Dedifferentiated amniotic fluid mesenchymal stem cell (primary cell): Measurements from ENCODE around the gene CDH23.

ENCODE experiments used
- DNase-seq: peaks from one replicate; pipeline ENCODE4 v3.0.0-alpha.2; 2016; ENCODE audit errors: extremely low spot score

CDH23 gene

GRCh38 chr10:71755179-71755879, 358.6 kb downstream of the CDH23 start:
- no peak for DNase-seq

- DNase-seq, result no peak
Measured at GRCh38 chr10:71756311-71757191, 359.8 kb downstream of the CDH23 start.

- no peak for DNase-seq
Measured at GRCh38 chr10:71757399-71757922, 360.7 kb downstream of the CDH23 start.

GRCh38 chr10:71761105-71761511, 364.4 kb downstream of the CDH23 start:
- no peak for DNase-seq

GRCh38 chr10:71761541-71762113, 364.9 kb downstream of the CDH23 start:
- no peak for DNase-seq

- DNase-seq, result no peak
Measured at GRCh38 chr10:71762324-71762723, 365.6 kb downstream of the CDH23 start.

GRCh38 chr10:71763352-71764127, 366.8 kb downstream of the CDH23 start:
- no peak for DNase-seq

GRCh38 chr10:71765176-71765904, 368.6 kb downstream of the CDH23 start:
- no peak for DNase-seq

- DNase-seq, result no peak
Measured at GRCh38 chr10:71765906-71766716, 369.4 kb downstream of the CDH23 start.

- DNase-seq, result peak; percentile 92
Measured at GRCh38 chr10:71766717-71767419, 370.1 kb downstream of the CDH23 start.

GRCh38 chr10:71767420-71768035, 370.8 kb downstream of the CDH23 start:
- DNase-seq, result no peak

GRCh38 chr10:71769279-71769823, 372.6 kb downstream of the CDH23 start:
- DNase-seq, result no peak

- DNase-seq, result no peak
Measured at GRCh38 chr10:71770255-71770654, 373.5 kb downstream of the CDH23 start.

- DNase-seq, result no peak
Measured at GRCh38 chr10:71770789-71771188, 374.1 kb downstream of the CDH23 start.

GRCh38 chr10:71771204-71771603, 374.5 kb downstream of the CDH23 start:
- DNase-seq, result no peak

GRCh38 chr10:71771821-71772617, 375.3 kb downstream of the CDH23 start:
- peak; percentile 68 for DNase-seq

- DNase-seq, result no peak
Measured at GRCh38 chr10:71772832-71773220, 376.1 kb downstream of the CDH23 start.
